Measurements from ENCODE around the gene CFDP1.

GRCh38 chr16:75266738-75267630, 166.3 kb downstream of the CFDP1 start:
- TF ChIP-seq CTCF (IDR thresholded peaks at IDR 0.05; ENCODE audit: insufficient read depth, low read length), result no peak
- no peak for TF ChIP-seq GABPA (IDR thresholded peaks at IDR 0.05; ENCODE audit: low read depth)
- TF ChIP-seq POLR2AphosphoS5 (IDR thresholded peaks at IDR 0.05; ENCODE audit: low read depth), result no peak
- TF ChIP-seq, protein P1, sequence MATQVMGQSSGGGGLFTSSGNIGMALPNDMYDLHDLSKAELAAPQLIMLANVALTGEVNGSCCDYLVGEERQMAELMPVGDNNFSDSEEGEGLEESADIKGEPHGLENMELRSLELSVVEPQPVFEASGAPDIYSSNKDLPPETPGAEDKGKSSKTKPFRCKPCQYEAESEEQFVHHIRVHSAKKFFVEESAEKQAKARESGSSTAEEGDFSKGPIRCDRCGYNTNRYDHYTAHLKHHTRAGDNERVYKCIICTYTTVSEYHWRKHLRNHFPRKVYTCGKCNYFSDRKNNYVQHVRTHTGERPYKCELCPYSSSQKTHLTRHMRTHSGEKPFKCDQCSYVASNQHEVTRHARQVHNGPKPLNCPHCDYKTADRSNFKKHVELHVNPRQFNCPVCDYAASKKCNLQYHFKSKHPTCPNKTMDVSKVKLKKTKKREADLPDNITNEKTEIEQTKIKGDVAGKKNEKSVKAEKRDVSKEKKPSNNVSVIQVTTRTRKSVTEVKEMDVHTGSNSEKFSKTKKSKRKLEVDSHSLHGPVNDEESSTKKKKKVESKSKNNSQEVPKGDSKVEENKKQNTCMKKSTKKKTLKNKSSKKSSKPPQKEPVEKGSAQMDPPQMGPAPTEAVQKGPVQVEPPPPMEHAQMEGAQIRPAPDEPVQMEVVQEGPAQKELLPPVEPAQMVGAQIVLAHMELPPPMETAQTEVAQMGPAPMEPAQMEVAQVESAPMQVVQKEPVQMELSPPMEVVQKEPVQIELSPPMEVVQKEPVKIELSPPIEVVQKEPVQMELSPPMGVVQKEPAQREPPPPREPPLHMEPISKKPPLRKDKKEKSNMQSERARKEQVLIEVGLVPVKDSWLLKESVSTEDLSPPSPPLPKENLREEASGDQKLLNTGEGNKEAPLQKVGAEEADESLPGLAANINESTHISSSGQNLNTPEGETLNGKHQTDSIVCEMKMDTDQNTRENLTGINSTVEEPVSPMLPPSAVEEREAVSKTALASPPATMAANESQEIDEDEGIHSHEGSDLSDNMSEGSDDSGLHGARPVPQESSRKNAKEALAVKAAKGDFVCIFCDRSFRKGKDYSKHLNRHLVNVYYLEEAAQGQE (IDR thresholded peaks at IDR 0.05; ENCODE audit: insufficient replicate concordance, low read depth), result no peak
